OCI-LY3 (cell line): ENCODE measurements around the gene ELK3.

Experiments
- EZH2phosphoT487 ChIP-seq: fragments of 200-600 bp; shearing (Covaris generic); IDR thresholded peaks from 2 replicates; pipeline ENCODE4 v1.6.1; 2018; ENCODE audit warnings: antibody characterized with exemption, mixed run types, low read depth
- TF ChIP-seq, protein P1 (sequence below): fragments of 200-600, 300-600 bp; sonication (generic); IDR thresholded peaks from 2 replicates; pipeline ENCODE4 v1.5.1; 2014; ENCODE audit warnings: antibody characterized with exemption, low read length, low read depth

GRCh38 chr12:96235484-96235826 lies 41.3 kb downstream of the ELK3 start:
- TF ChIP-seq, protein P1, sequence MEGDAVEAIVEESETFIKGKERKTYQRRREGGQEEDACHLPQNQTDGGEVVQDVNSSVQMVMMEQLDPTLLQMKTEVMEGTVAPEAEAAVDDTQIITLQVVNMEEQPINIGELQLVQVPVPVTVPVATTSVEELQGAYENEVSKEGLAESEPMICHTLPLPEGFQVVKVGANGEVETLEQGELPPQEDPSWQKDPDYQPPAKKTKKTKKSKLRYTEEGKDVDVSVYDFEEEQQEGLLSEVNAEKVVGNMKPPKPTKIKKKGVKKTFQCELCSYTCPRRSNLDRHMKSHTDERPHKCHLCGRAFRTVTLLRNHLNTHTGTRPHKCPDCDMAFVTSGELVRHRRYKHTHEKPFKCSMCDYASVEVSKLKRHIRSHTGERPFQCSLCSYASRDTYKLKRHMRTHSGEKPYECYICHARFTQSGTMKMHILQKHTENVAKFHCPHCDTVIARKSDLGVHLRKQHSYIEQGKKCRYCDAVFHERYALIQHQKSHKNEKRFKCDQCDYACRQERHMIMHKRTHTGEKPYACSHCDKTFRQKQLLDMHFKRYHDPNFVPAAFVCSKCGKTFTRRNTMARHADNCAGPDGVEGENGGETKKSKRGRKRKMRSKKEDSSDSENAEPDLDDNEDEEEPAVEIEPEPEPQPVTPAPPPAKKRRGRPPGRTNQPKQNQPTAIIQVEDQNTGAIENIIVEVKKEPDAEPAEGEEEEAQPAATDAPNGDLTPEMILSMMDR = no peak
- no peak for TF ChIP-seq EZH2phosphoT487
